Ovary (tissue), 3 donors: ENCODE results near the gene MFNG.

Source experiments
- CTCF ChIP-seq, 3 donors: fragments of 450-650 bp in 2 of 3; fragments of 200-600 bp in 1 of 3; IDR thresholded peaks; one replicate each; pipeline versions ENCODE4 v1.5.1 to v1.8.0; 2016 to 2022; ENCODE audit warnings: antibody characterized with exemption in 3 of 3, mild to moderate bottlenecking in 1 of 3
- POLR2A ChIP-seq: fragments of 450-650 bp; IDR thresholded peaks from one replicate; pipeline ENCODE4 v1.6.1; 2017; ENCODE audit warnings: antibody characterized with exemption, mild to moderate bottlenecking, moderate library complexity
- donor health status: DM: no; HTN: no; CAD: no.

GRCh38 chr22:37440875-37441274, 45.3 kb downstream of the MFNG start:
- TF ChIP-seq POLR2A (no peak), CTCF (IDR thresholded peaks at IDR 0.05) (no peak)
